ENCODE measurements around the gene DNAAF5. TPM values are rescaled to one million over a fixed set of nuclear protein-coding genes. Genes with fewer than 3 reads are reported as not detected.

DNAAF5 gene
- total and polyA plus RNA-seq, 9 of the 15 experiments (the other 6 are each of a cell fraction or from before 2014, with no cell fraction given) = 3.1 to 69.7 (median 19.1) TPM

DNA sequence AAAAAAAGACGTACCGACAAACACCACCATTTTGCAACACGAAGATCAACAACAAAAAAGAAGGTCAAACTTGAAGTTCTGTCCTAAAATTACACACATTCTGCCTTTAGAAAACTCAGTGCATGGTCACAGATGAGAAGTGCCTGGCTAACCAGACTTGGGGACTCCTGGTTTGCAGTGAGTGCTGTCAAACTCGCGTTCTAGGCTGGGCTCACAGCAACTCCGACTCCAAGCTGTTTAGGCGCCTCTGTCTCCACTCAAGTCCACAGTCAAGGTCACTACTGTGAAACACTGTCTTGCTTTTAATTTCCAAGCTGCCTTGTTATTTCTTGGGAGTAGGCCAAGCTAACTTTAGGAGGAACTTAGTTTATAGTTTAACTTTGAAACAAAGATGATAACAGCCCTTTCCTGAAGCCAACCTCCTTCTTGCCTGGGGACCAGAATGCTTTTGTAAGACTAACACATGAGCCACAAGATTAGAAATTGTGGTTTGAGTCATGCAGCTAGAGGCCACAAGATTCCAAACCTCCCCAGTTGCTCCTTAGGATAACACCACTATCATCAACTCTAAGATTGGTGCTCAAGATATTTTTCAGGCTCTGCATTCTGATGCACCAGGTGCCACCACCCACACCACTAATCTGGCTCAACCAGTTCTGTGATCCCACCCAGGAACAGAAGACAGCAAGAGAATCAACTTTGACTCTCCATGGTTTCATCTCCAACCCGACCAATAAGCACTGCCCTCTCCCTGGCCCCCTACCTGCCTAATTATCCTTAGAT lies 1.1 kb upstream of the DNAAF5 start (continued):
- TF ChIP-seq, protein P1, sequence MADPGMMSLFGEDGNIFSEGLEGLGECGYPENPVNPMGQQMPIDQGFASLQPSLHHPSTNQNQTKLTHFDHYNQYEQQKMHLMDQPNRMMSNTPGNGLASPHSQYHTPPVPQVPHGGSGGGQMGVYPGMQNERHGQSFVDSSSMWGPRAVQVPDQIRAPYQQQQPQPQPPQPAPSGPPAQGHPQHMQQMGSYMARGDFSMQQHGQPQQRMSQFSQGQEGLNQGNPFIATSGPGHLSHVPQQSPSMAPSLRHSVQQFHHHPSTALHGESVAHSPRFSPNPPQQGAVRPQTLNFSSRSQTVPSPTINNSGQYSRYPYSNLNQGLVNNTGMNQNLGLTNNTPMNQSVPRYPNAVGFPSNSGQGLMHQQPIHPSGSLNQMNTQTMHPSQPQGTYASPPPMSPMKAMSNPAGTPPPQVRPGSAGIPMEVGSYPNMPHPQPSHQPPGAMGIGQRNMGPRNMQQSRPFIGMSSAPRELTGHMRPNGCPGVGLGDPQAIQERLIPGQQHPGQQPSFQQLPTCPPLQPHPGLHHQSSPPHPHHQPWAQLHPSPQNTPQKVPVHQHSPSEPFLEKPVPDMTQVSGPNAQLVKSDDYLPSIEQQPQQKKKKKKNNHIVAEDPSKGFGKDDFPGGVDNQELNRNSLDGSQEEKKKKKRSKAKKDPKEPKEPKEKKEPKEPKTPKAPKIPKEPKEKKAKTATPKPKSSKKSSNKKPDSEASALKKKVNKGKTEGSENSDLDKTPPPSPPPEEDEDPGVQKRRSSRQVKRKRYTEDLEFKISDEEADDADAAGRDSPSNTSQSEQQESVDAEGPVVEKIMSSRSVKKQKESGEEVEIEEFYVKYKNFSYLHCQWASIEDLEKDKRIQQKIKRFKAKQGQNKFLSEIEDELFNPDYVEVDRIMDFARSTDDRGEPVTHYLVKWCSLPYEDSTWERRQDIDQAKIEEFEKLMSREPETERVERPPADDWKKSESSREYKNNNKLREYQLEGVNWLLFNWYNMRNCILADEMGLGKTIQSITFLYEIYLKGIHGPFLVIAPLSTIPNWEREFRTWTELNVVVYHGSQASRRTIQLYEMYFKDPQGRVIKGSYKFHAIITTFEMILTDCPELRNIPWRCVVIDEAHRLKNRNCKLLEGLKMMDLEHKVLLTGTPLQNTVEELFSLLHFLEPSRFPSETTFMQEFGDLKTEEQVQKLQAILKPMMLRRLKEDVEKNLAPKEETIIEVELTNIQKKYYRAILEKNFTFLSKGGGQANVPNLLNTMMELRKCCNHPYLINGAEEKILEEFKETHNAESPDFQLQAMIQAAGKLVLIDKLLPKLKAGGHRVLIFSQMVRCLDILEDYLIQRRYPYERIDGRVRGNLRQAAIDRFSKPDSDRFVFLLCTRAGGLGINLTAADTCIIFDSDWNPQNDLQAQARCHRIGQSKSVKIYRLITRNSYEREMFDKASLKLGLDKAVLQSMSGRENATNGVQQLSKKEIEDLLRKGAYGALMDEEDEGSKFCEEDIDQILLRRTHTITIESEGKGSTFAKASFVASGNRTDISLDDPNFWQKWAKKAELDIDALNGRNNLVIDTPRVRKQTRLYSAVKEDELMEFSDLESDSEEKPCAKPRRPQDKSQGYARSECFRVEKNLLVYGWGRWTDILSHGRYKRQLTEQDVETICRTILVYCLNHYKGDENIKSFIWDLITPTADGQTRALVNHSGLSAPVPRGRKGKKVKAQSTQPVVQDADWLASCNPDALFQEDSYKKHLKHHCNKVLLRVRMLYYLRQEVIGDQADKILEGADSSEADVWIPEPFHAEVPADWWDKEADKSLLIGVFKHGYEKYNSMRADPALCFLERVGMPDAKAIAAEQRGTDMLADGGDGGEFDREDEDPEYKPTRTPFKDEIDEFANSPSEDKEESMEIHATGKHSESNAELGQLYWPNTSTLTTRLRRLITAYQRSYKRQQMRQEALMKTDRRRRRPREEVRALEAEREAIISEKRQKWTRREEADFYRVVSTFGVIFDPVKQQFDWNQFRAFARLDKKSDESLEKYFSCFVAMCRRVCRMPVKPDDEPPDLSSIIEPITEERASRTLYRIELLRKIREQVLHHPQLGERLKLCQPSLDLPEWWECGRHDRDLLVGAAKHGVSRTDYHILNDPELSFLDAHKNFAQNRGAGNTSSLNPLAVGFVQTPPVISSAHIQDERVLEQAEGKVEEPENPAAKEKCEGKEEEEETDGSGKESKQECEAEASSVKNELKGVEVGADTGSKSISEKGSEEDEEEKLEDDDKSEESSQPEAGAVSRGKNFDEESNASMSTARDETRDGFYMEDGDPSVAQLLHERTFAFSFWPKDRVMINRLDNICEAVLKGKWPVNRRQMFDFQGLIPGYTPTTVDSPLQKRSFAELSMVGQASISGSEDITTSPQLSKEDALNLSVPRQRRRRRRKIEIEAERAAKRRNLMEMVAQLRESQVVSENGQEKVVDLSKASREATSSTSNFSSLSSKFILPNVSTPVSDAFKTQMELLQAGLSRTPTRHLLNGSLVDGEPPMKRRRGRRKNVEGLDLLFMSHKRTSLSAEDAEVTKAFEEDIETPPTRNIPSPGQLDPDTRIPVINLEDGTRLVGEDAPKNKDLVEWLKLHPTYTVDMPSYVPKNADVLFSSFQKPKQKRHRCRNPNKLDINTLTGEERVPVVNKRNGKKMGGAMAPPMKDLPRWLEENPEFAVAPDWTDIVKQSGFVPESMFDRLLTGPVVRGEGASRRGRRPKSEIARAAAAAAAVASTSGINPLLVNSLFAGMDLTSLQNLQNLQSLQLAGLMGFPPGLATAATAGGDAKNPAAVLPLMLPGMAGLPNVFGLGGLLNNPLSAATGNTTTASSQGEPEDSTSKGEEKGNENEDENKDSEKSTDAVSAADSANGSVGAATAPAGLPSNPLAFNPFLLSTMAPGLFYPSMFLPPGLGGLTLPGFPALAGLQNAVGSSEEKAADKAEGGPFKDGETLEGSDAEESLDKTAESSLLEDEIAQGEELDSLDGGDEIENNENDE (IDR thresholded peaks at IDR 0.05; ENCODE audit: low read depth, low read length) = no peak
- no peak for TF ChIP-seq C11orf30 (IDR thresholded peaks at IDR 0.05; ENCODE audit: low read depth)
- TF ChIP-seq ZFP30 (CRISPR knock-in tag; IDR thresholded peaks at IDR 0.05; ENCODE audit: borderline replicate concordance) = no peak
- TF ChIP-seq BDP1 (IDR thresholded peaks at IDR 0.05; ENCODE audit: insufficient read depth, insufficient read length) = no peak
- TF ChIP-seq HNRNPL (IDR thresholded peaks at IDR 0.05; ENCODE audit: low read depth, low read length) = no peak
- no peak for TF ChIP-seq WHSC1 (IDR thresholded peaks at IDR 0.05; ENCODE audit: low read length)
- TF ChIP-seq ZFX (CRISPR knock-in tag; IDR thresholded peaks at IDR 0.05) = peak; percentile 42
- TF ChIP-seq, protein P2, sequence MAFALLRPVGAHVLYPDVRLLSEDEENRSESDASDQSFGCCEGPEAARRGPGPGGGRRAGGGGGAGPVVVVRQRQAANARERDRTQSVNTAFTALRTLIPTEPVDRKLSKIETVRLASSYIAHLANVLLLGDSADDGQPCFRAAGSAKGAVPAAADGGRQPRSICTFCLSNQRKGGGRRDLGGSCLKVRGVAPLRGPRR (CRISPR knock-in tag; IDR thresholded peaks at IDR 0.05) = no peak
- TF ChIP-seq ZNF12 (CRISPR knock-in tag; IDR thresholded peaks at IDR 0.05) = no peak
- TF ChIP-seq ZNF224 (CRISPR knock-in tag; IDR thresholded peaks at IDR 0.05) = no peak
- TF ChIP-seq SP2 (IDR thresholded peaks at IDR 0.05; ENCODE audit: extremely low read depth, low read depth, low read length, poor library complexity, severe bottlenecking) = no peak
- TF ChIP-seq MCM7 (IDR thresholded peaks at IDR 0.05) = no peak

Measured in K562 (cell line).